HepG2 (cell line): ENCODE results near the gene MRPS7. TPM values are rescaled to one million over a fixed set of nuclear protein-coding genes. Genes with fewer than 3 reads are reported as not detected.

Experiments used
- ATAC-seq: fragments of 200-7000 bp; cut with Tn5 transposase; 3 replicates; pipeline ENCODE4 v1.9.1; 2020; ENCODE audit warnings: mild to moderate bottlenecking, moderate library complexity
- BruUV-seq: library from RNA; stranded (reverse); fragments of 400-500 nt; replicated peaks from 2 replicates; lab custom pipeline; 2021; lab: Mats Ljungman, UMichigan
- CTCF ChIA-PET: fragments of 300-600 bp; formaldehyde crosslinking; extraction: SDS; loops from one replicate; lab custom pipeline; 2021; ENCODE audit warnings: low total read pairs, inconsistent platforms, low intra/inter-chr PET ratio; lab: Yijun Ruan, JAX
- POLR2A ChIA-PET: fragments of 350-600 bp; sonication (Branson Sonifier 250); formaldehyde crosslinking; loops from one replicate; lab custom pipeline; 2020; ENCODE audit warnings: antibody characterized with exemption, inconsistent platforms; lab: Yijun Ruan, JAX
- DNase-seq: peaks from one replicate; pipeline ENCODE4 v3.0.0-alpha.2; 2015; ENCODE audit warnings: low spot score
- FAIRE-seq: peaks from 3 replicates; lab custom pipeline; 2011; peaks lifted over from hg19 to GRCh38; lab: Jason Lieb, UNC
- H2AFZ ChIP-seq: one replicate; pipeline ENCODE4 v1.6.1; 2011; ENCODE audit warnings: low read length, inconsistent platforms
- H3K27ac ChIP-seq: fragments of 300-600 bp; 3 replicates; pipeline ENCODE4 v1.8.0; 2011; ENCODE audit warnings: mixed run types, mild to moderate bottlenecking, mixed read lengths, low read length, inconsistent platforms; ENCODE audit not compliant: insufficient read depth; ENCODE audit errors: extremely low read length
- H3K27me3 ChIP-seq, 2 experiments: fragments of 200-600 bp in 1 of 2; 2 replicates in 1 of 2; 3 replicates in 1 of 2; pipeline versions ENCODE4 v1.6.0 to v1.8.0; 2011; ENCODE audit warnings: low read length in 2 of 2, mild to moderate bottlenecking in 2 of 2, moderate library complexity in 2 of 2, inconsistent platforms in 1 of 2; ENCODE audit not compliant: insufficient read depth in 2 of 2, control insufficient read depth in 1 of 2
- H3K36me3 ChIP-seq, 2 experiments: fragments of 200-600 bp in 1 of 2; replicated peaks in 1 of 2; 2 replicates in 1 of 2; 3 replicates in 1 of 2; pipeline versions ENCODE4 v1.5.1 to v1.8.0; 2011; ENCODE audit warnings: low read length in 2 of 2, inconsistent platforms in 1 of 2; ENCODE audit not compliant: insufficient read depth in 2 of 2, control insufficient read depth in 1 of 2
- H3K4me1 ChIP-seq: 2 replicates; pipeline ENCODE4 v1.5.1; 2012; ENCODE audit warnings: low read length, inconsistent platforms; ENCODE audit not compliant: insufficient read depth
- H3K4me2 ChIP-seq: 2 replicates; pipeline ENCODE4 v1.6.0; 2011; ENCODE audit warnings: low read depth, low read length, inconsistent platforms
- H3K4me3 ChIP-seq, 3 experiments: fragments of 200-600 bp in 1 of 3; sonication (generic), shearing (Covaris generic) in 1 of 3; replicated peaks in 1 of 3; 2 replicates each; pipeline ENCODE4 v1.5.1; 2011 to 2016; ENCODE audit warnings: low read length in 3 of 3, inconsistent platforms in 2 of 3, low read depth in 2 of 3, mild to moderate bottlenecking in 2 of 3, control low read depth in 1 of 3, mixed read lengths in 1 of 3; ENCODE audit not compliant: insufficient read depth in 1 of 3
- H3K79me2 ChIP-seq: one replicate; pipeline ENCODE4 v1.6.1; 2011; ENCODE audit warnings: low read length, inconsistent platforms; ENCODE audit not compliant: insufficient read depth
- H3K9ac ChIP-seq: 2 replicates; pipeline ENCODE4 v1.6.0; 2011; ENCODE audit warnings: mild to moderate bottlenecking, low read depth, low read length, inconsistent platforms; ENCODE audit not compliant: insufficient read depth
- H3K9me3 ChIP-seq: 2 replicates; pipeline ENCODE4 v1.5.1; 2012; ENCODE audit warnings: mild to moderate bottlenecking, low read length
- H4K20me1 ChIP-seq: 2 replicates; pipeline ENCODE4 v1.6.0; 2011; ENCODE audit warnings: inconsistent platforms, mild to moderate bottlenecking, low read length, moderate library complexity; ENCODE audit not compliant: insufficient read depth
- FIP1L1 ChIP-seq: fragments of 200-400 bp; formaldehyde crosslinking; IDR thresholded peaks from 2 replicates; pipeline ENCODE4 v1.6.1; 2018; ENCODE audit warnings: low read depth, mild to moderate bottlenecking, low read length, moderate library complexity, borderline replicate concordance; ENCODE audit not compliant: insufficient read depth
- MTA3 ChIP-seq: sonication (generic); formaldehyde crosslinking; IDR thresholded peaks from 2 replicates; pipeline ENCODE4 v1.4.0; 2020; ENCODE audit warnings: missing genetic modification reagents
- NR1H2 ChIP-seq: sonication (generic); formaldehyde crosslinking; IDR thresholded peaks from 2 replicates; pipeline ENCODE4 v1.8.1; 2022; ENCODE audit warnings: low read depth, missing genetic modification reagents, borderline replicate concordance
- PCBP2 ChIP-seq: fragments of 200-400 bp; formaldehyde crosslinking; optimal IDR thresholded peaks from 2 replicates; pipeline ENCODE3; 2018; ENCODE audit warnings: low read length, low read depth; ENCODE audit not compliant: poor library complexity, severe bottlenecking
- PHB2 ChIP-seq: fragments of 450-650 bp; IDR thresholded peaks from 2 replicates; pipeline ENCODE4 v1.6.1; 2018; ENCODE audit not compliant: partially characterized antibody
- RAD21 ChIP-seq: fragments of 450-650 bp; formaldehyde crosslinking; IDR thresholded peaks from 2 replicates; pipeline ENCODE4 v1.5.0; 2020; ENCODE audit warnings: mild to moderate bottlenecking
- ZMYM2 ChIP-seq: sonication (generic); formaldehyde crosslinking; IDR thresholded peaks from 2 replicates; pipeline ENCODE4 v1.8.0; 2022; ENCODE audit warnings: mild to moderate bottlenecking, missing genetic modification reagents
- ZNF12 ChIP-seq: sonication (generic); formaldehyde crosslinking; IDR thresholded peaks from 2 replicates; pipeline ENCODE4 v1.5.0; 2020; ENCODE audit warnings: missing genetic modification reagents
- ZNF557 ChIP-seq: sonication (generic); formaldehyde crosslinking; IDR thresholded peaks from 2 replicates; pipeline ENCODE4 v1.4.0; 2020; ENCODE audit warnings: missing genetic modification reagents
- ZNF558 ChIP-seq: sonication (generic); formaldehyde crosslinking; IDR thresholded peaks from 2 replicates; pipeline ENCODE4 v1.9.0; 2022; ENCODE audit warnings: mild to moderate bottlenecking, missing genetic modification reagents, borderline replicate concordance
- ZNF704 ChIP-seq: sonication (generic); formaldehyde crosslinking; IDR thresholded peaks from 2 replicates; pipeline ENCODE4 v1.8.1; 2023; ENCODE audit warnings: mild to moderate bottlenecking, inconsistent platforms, moderate library complexity, missing genetic modification reagents, borderline replicate concordance
- ZNF747 ChIP-seq: sonication (generic); formaldehyde crosslinking; IDR thresholded peaks from 2 replicates; pipeline ENCODE4 v1.8.1; 2023; ENCODE audit warnings: missing genetic modification reagents, mild to moderate bottlenecking, borderline replicate concordance
- ZNF777 ChIP-seq: sonication (generic); formaldehyde crosslinking; IDR thresholded peaks from 2 replicates; pipeline ENCODE4 v1.4.0; 2020; ENCODE audit warnings: missing genetic modification reagents
- WGBS: methylation state at CpG from one replicate; pipeline ENCODE4 v1.1.6; 2017; ENCODE audit warnings: low lambda C conversion rate; 5-methylcytosine and 5-hydroxymethylcytosine counted together
- in situ Hi-C: cut with HindIII; loops from 2 replicates; pipeline ENCODE4 v1.10.0; 2017; ENCODE audit warnings: low pct_unique_long_range_greater_than_20kb; ENCODE audit not compliant: extremely low pct_ligation_motif_present
- intact Hi-C: fragments of 100-400 bp; cut with micrococcal nuclease; formaldehyde crosslinking; loops from one replicate; pipeline ENCODE4 v1.10.0; 2022; ENCODE audit not compliant: unreplicated experiment
- polyA plus RNA-seq, 8 experiments: library from polyadenylated mRNA; depleted of rRNA in 3 of 8; stranded (reverse) in 7 of 8; unstranded in 1 of 8; fragments of >200 nt; fragmentation: Illumina TruSeq in 4 of 8; extraction: Trizol in 4 of 8; gene quantifications; 2 replicates each; pipeline versions ENCODE4 v1.2.1 to v1.2.3, GENCODE V29; 2011 to 2016; ENCODE audit warnings: low read depth in 4 of 8, missing spikeins in 1 of 8, mixed read lengths in 1 of 8; ENCODE audit not compliant: insufficient read depth in 1 of 8
- total RNA-seq, 5 experiments: library from RNA; depleted of rRNA; stranded (reverse); fragments of >200 nt; fragmentation: Illumina TruSeq; extraction: Trizol; gene quantifications; 2 replicates each; pipeline ENCODE4 v1.2.3, GENCODE V29; 2016; ENCODE audit warnings: low read depth in 1 of 5
- TF ChIP-seq, protein P1 (sequence below): sonication (generic); formaldehyde crosslinking; IDR thresholded peaks from 2 replicates; pipeline ENCODE4 v1.5.1; 2020; ENCODE audit warnings: missing genetic modification reagents, mild to moderate bottlenecking, borderline replicate concordance
- TF ChIP-seq, protein P2 (sequence below): sonication (generic); formaldehyde crosslinking; IDR thresholded peaks from 2 replicates; pipeline ENCODE4 v1.5.0; 2020; ENCODE audit warnings: missing genetic modification reagents, mild to moderate bottlenecking, borderline replicate concordance

Gene MRPS7
- total and polyA plus RNA-seq, 2 of the 13 experiments (the other 11 are each of a cell fraction or from before 2014, with no cell fraction given), result 97.0 to 162 TPM

DNA sequence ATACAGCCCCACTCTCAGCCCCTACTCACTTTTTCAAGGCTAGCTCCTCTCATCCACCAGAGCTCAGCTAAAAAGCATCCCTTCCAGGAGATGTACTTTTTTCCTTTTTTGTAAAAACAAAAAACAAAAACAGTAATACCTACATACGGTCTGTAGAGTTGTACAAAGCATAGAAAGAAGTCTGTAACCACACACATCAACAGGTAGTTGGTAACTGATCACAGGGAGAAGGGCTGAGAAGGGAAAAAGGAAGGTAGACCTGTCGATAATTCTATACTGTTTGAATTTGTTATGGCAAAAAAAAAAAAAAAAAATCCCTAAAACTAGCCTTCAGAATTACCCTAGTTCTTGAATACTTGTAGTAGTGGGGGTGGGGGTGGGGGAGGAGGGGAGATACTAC lies 26.7 kb downstream of the MRPS7 start (continued):
- TF ChIP-seq, protein P1, sequence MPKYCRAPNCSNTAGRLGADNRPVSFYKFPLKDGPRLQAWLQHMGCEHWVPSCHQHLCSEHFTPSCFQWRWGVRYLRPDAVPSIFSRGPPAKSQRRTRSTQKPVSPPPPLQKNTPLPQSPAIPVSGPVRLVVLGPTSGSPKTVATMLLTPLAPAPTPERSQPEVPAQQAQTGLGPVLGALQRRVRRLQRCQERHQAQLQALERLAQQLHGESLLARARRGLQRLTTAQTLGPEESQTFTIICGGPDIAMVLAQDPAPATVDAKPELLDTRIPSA (CRISPR knock-in tag), result no peak
- no peak for TF ChIP-seq ZNF704
- no peak for TF ChIP-seq PHB2

DNA sequence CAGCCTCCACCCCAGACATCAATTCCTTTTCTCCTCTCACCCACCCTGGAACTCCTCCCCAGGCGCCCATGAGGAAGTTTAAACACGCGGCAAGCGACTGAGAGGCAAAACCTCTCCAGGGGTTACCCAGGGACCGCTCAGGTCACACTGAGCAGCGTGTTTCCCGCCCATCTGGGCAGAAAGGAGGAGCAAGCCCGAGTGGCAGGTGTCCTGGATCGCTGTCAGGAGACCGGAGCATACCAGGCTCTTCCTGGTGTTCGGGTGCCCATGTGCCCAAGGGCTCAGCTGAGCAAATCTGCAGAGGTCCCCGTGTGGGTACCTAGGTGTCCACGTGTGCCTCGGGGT lies 27.1 kb downstream of the MRPS7 start:
- no peaks in the 10 kb centered on the region for H3K27me3 ChIP-seq
- H3K9me3 ChIP-seq, result no peaks in the 10 kb centered on the region
- BruUV-seq, result no TSS peak
- peak overlapping the region; percentile 84 for H3K9ac ChIP-seq
- peaks cover 15% of the 10 kb centered on the region for H3K79me2 ChIP-seq
- peaks cover 6 to 23% of the 10 kb centered on the region in 2 experiments; a peak in 4 of 5 replicates for H3K36me3 ChIP-seq
- CTCF ChIA-PET, result interaction anchor here (1.2 to 1.3 kb wide), 2 partner anchors 18 to 116 kb away, joined by 3 to 5 read pairs; no protein-coding TSS in a partner anchor
- intact Hi-C loops (loop anchor here (1.0 kb wide), 2 partner anchors 17 to 117 kb away; partner anchors contain the start of genes GRB2 and MIF4GD), in situ Hi-C loops (no loop called here)
- no peak overlapping the region for H2AFZ ChIP-seq
- H3K4me2 ChIP-seq, result peak overlapping the region; percentile 78
- peak; percentile 77 for ATAC-seq
- WGBS, result 2% methylated on average over 9 of the region's 14 CpGs
- no peaks in the 10 kb centered on the region for H4K20me1 ChIP-seq
- H3K27ac ChIP-seq, result peak overlapping the region; percentile 75
- H3K4me3 ChIP-seq, result peak overlapping the region; percentile 74 to 94 (median 87)
- H3K4me1 ChIP-seq, result peaks cover 52% of the 10 kb centered on the region
- POLR2A ChIA-PET, result interaction anchor here (0.5 to 2.2 kb wide), 37 partner anchors 9 to 491 kb away, joined by 3 to 73 read pairs (median 5); partner anchors contain the start of genes FDXR, GGA3, GRB2 and MIF4GD
- DNase-seq, result peak; percentile 69
- peak; percentile 36 for FAIRE-seq
- TF ChIP-seq NR1H2 (CRISPR knock-in tag), result 0 out of 2 replicates have a peak, but pooled peaks have one; percentile 46
- no peak for TF ChIP-seq ZNF747 (CRISPR knock-in tag)
- TF ChIP-seq, protein P2, sequence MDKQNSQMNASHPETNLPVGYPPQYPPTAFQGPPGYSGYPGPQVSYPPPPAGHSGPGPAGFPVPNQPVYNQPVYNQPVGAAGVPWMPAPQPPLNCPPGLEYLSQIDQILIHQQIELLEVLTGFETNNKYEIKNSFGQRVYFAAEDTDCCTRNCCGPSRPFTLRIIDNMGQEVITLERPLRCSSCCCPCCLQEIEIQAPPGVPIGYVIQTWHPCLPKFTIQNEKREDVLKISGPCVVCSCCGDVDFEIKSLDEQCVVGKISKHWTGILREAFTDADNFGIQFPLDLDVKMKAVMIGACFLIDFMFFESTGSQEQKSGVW (CRISPR knock-in tag), result no peak
- TF ChIP-seq ZNF557 (CRISPR knock-in tag), result peak; percentile 54; the same call in 1 of the 2 replicates
- TF ChIP-seq RAD21 (CRISPR knock-in tag), result 0 out of 2 replicates have a peak, but pooled peaks have one; percentile 12
- TF ChIP-seq ZNF558, result peak; percentile 72; the same call in 1 of the 2 replicates
- no peak for TF ChIP-seq ZNF777 (CRISPR knock-in tag)
- peak; percentile 20 for TF ChIP-seq PCBP2
- no peak for TF ChIP-seq ZMYM2 (CRISPR knock-in tag)
- TF ChIP-seq ZNF12 (CRISPR knock-in tag), result 0 out of 2 replicates have a peak, but pooled peaks have one; percentile 43
- TF ChIP-seq FIP1L1, result 0 out of 2 replicates have a peak, but pooled peaks have one; percentile 46
- TF ChIP-seq MTA3 (CRISPR knock-in tag), result no peak
